Inflammatory macrophage treated with lipopolysaccharide for 4 hours (primary cell): ENCODE results near the gene ELF5.

Source experiments
- DNase-seq: peaks from one replicate; pipeline ENCODE4 v3.0.0-alpha.2; 2020

Gene ELF5

GRCh38 chr11:34490304-34490703 is 23.3 kb downstream of the ELF5 start:
- DNase-seq, result no peak

GRCh38 chr11:34488855-34489557 is 24.6 kb downstream of the ELF5 start:
- DNase-seq, result no peak

GRCh38 chr11:34487430-34487829 is 26.2 kb downstream of the ELF5 start:
- DNase-seq, result no peak

GRCh38 chr11:34483106-34483874 is 30.3 kb downstream of the ELF5 start:
- DNase-seq, result no peak

- no peak for DNase-seq
Observed at GRCh38 chr11:34481307-34481706, 32.3 kb downstream of the ELF5 start.

- no peak for DNase-seq
Observed at GRCh38 chr11:34480314-34480713, 33.3 kb downstream of the ELF5 start.

- no peak for DNase-seq
Observed at GRCh38 chr11:34478845-34479663, 34.5 kb downstream of the ELF5 start.

- no peak for DNase-seq
Observed at GRCh38 chr11:34476849-34477248, 36.7 kb downstream of the ELF5 start.

GRCh38 chr11:34475656-34476055 is 37.9 kb downstream of the ELF5 start:
- DNase-seq, result no peak

- DNase-seq, result no peak
Observed at GRCh38 chr11:34473603-34474169, 39.9 kb downstream of the ELF5 start.

- DNase-seq, result peak; percentile 64
Observed at GRCh38 chr11:34468209-34468841, 45.3 kb downstream of the ELF5 start.

- DNase-seq, result no peak
Observed at GRCh38 chr11:34466802-34467488, 46.6 kb downstream of the ELF5 start.

GRCh38 chr11:34464591-34465051 is 49.0 kb downstream of the ELF5 start:
- peak; percentile 54 for DNase-seq

- DNase-seq, result no peak
Observed at GRCh38 chr11:34461215-34461614, 52.4 kb downstream of the ELF5 start.

GRCh38 chr11:34460278-34460677 is 53.3 kb downstream of the ELF5 start:
- no peak for DNase-seq

- DNase-seq, result no peak
Observed at GRCh38 chr11:34459507-34460162, 54.0 kb downstream of the ELF5 start.

GRCh38 chr11:34458525-34458924 is 55.1 kb downstream of the ELF5 start:
- no peak for DNase-seq

GRCh38 chr11:34457607-34458006 is 56.0 kb downstream of the ELF5 start:
- no peak for DNase-seq

- DNase-seq, result no peak
Observed at GRCh38 chr11:34454308-34455032, 59.1 kb downstream of the ELF5 start.

GRCh38 chr11:34451053-34451452 is 62.5 kb downstream of the ELF5 start:
- peak; percentile 55 for DNase-seq

GRCh38 chr11:34449013-34449412 is 64.6 kb downstream of the ELF5 start:
- no peak for DNase-seq
